ENCODE results near the gene NEURL1.

NEURL1 gene

GRCh38 chr10:103493362-103493915 lies at the start of gene NEURL1:
NEURL1 (plus strand) TSS chr10:103493705; CDS start chr10:103494388, 683 bp downstream.
- DNase-seq: no peak

GRCh38 chr10:103444478-103444877 lies 49.0 kb upstream of the NEURL1 start:
- DNase-seq: no peak

GRCh38 chr10:103445366-103445765 lies 48.1 kb upstream of the NEURL1 start:
- no peak for DNase-seq

- no peak for DNase-seq
These were observed 47.5 kb upstream of the NEURL1 start for GRCh38 chr10:103445767-103446567.

GRCh38 chr10:103447187-103447586 lies 46.3 kb upstream of the NEURL1 start:
- DNase-seq: no peak

- DNase-seq: no peak
These were observed 44.8 kb upstream of the NEURL1 start for GRCh38 chr10:103448746-103449145.

GRCh38 chr10:103449208-103450144 lies 44.0 kb upstream of the NEURL1 start:
- DNase-seq: no peak

GRCh38 chr10:103450201-103450695 lies 43.3 kb upstream of the NEURL1 start:
- no peak for DNase-seq

- peak; percentile 68 for DNase-seq
These were observed 42.3 kb upstream of the NEURL1 start for GRCh38 chr10:103451091-103451813.

GRCh38 chr10:103451831-103452505 lies 41.5 kb upstream of the NEURL1 start, which contains the start of gene CALHM2:
CALHM2 (minus strand) TSS chr10:103452370; CDS start chr10:103449941, 2,429 bp downstream.
- DNase-seq: peak; percentile 49

- no peak for DNase-seq
These were observed 40.8 kb upstream of the NEURL1 start for GRCh38 chr10:103452506-103453230.

- no peak for DNase-seq
These were observed 39.5 kb upstream of the NEURL1 start for GRCh38 chr10:103454026-103454425.

GRCh38 chr10:103455235-103455634 lies 38.3 kb upstream of the NEURL1 start:
- DNase-seq: no peak

GRCh38 chr10:103456074-103456660 lies 37.3 kb upstream of the NEURL1 start:
- no peak for DNase-seq

- no peak for DNase-seq
These were observed 36.3 kb upstream of the NEURL1 start for GRCh38 chr10:103457176-103457712.

GRCh38 chr10:103457896-103458583 lies 35.5 kb upstream of the NEURL1 start:
- DNase-seq: no peak

- DNase-seq: no peak
These were observed 34.8 kb upstream of the NEURL1 start, which contains the start of gene CALHM1 for GRCh38 chr10:103458720-103459119. CALHM1 (minus strand) TSS chr10:103458900; CDS start chr10:103458751, 149 bp downstream.

GRCh38 chr10:103459615-103460014 lies 33.9 kb upstream of the NEURL1 start:
- DNase-seq: no peak

- DNase-seq: no peak
These were observed 30.0 kb upstream of the NEURL1 start for GRCh38 chr10:103463499-103463898.
